GM20000 (cell line): Measurements from ENCODE around the gene GRIK1.

Source experiments
- DNase-seq: peaks from one replicate; pipeline ENCODE4 v3.0.0; 2012; ENCODE audit warnings: low spot score
- TF ChIP-seq, protein P1 (sequence below): IDR thresholded peaks from 2 replicates; pipeline ENCODE4 v1.5.1; 2012; ENCODE audit warnings: mild to moderate bottlenecking, control low read depth; ENCODE audit errors: extremely low read depth, missing control alignments

GRIK1 gene

GRCh38 chr21:29637553-29637952 is 302.2 kb downstream of the GRIK1 start:
- no peak for DNase-seq
- TF ChIP-seq, protein P1, sequence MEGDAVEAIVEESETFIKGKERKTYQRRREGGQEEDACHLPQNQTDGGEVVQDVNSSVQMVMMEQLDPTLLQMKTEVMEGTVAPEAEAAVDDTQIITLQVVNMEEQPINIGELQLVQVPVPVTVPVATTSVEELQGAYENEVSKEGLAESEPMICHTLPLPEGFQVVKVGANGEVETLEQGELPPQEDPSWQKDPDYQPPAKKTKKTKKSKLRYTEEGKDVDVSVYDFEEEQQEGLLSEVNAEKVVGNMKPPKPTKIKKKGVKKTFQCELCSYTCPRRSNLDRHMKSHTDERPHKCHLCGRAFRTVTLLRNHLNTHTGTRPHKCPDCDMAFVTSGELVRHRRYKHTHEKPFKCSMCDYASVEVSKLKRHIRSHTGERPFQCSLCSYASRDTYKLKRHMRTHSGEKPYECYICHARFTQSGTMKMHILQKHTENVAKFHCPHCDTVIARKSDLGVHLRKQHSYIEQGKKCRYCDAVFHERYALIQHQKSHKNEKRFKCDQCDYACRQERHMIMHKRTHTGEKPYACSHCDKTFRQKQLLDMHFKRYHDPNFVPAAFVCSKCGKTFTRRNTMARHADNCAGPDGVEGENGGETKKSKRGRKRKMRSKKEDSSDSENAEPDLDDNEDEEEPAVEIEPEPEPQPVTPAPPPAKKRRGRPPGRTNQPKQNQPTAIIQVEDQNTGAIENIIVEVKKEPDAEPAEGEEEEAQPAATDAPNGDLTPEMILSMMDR = no peak

DNA sequence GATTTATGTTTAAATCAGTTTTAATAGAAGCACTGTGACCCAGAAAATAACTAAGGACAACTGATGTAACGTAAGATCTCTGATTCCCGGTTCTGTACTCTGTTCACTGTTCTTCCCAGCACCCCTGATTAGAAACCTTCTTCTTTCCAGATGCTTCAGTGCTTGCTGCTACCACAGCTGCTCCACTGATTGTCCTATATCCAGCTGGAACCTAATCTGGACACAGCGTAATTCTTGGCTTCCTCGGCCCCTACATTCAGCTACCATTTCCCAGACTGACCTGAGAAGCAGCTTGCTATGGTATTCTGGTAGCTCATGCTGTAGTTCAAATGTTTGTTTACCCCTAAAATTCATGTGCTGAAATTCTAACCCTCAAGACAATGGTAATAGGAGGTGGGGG is 302.7 kb downstream of the GRIK1 start:
- TF ChIP-seq, protein P1 = no peak
- DNase-seq = no peak

DNA sequence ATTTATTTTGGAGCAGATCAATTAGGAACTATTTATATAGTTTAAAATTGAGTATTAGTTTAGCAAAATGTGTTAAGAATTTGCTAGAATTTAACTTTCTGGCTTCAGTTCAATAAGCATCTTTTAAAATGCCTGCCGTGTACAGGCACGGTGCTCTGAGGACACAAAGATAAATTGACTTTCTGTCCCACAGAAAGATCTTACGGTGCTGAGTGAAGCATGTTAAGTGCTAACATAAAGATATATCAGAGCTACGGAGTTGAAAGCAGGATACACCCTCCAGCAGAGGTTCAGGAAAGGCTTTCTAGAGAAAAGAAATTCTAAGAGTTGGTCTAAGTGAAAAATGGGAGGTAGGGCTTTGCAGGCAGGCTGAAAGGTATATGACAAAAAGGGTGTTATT is 305.4 kb downstream of the GRIK1 start:
- TF ChIP-seq, protein P1 = no peak
- no peak for DNase-seq

DNA sequence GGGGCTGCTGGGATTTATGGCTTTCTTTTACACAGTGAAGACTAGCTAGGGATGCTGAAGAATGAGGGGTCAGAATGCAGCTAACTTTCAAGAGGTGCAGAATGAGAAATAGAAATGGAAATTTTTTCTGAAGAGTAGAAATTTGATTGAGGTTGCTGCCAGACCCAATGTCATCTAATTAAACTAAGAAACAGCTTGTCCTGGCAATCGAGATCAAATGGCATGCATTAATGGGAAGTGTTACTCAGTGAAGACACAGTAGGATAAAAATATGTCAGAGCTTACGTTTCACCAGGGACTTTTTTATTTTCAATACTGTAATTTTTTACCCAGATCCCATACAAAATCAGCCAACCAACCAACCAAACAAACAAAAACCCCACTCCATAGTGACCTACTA is 306.0 kb downstream of the GRIK1 start:
- no peak for DNase-seq
- TF ChIP-seq, protein P1 = no peak

DNA sequence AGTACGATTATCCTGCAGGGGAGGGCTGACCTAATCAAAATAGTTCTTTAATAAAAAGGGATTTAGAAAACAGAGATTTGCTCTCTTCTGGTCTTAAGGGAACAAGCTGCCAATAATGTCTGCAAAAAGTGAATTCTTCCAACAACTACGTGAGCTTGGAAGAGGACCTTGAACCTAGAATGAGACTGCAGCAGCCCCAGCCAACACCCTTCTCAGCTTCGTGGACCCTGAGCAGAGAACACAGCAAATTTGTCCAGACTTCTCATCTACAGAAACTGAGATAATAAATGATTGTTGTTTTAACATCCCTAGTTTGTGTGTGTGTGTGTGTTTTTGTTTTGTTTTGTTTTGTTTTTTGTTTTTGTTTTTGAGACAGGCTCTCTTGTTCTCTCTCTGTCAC is 309.4 kb downstream of the GRIK1 start:
- DNase-seq = no peak
- TF ChIP-seq, protein P1 = no peak

GRCh38 chr21:29627905-29628304 is 311.9 kb downstream of the GRIK1 start:
- TF ChIP-seq, protein P1 = no peak
- no peak for DNase-seq

DNA sequence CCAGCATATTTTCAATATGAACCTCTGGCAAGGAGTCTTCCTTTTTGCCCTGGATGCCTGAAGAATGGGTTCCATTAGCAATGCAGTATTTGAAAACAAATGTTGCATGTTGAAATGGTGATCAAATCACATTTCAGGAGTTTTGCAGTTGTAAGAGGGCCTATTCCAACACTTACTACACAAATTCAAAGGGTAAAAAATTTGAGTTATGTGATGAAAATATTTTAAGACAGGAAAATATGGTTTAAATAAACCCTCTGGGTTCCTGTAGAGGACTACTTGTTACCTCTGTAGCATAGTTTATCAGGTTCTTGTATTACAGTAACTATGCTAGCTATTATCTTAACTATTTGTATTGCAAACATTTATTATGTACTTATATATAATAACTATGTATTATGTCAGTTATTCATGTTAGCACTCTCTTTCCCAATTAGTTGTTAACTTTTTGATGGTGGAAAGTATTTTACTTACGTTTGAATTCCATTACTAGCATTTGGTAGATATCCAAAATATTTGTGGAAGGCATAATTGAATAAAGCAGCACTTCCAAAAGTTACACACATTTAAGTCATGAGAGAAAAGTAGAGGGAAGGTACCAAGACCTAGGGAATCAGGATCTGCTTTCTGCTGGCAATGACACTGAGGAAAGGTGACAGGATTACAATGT is 312.9 kb downstream of the GRIK1 start:
- DNase-seq = no peak
- TF ChIP-seq, protein P1 = no peak
